ENCODE results near the gene LRP8.

Gene LRP8

DNA sequence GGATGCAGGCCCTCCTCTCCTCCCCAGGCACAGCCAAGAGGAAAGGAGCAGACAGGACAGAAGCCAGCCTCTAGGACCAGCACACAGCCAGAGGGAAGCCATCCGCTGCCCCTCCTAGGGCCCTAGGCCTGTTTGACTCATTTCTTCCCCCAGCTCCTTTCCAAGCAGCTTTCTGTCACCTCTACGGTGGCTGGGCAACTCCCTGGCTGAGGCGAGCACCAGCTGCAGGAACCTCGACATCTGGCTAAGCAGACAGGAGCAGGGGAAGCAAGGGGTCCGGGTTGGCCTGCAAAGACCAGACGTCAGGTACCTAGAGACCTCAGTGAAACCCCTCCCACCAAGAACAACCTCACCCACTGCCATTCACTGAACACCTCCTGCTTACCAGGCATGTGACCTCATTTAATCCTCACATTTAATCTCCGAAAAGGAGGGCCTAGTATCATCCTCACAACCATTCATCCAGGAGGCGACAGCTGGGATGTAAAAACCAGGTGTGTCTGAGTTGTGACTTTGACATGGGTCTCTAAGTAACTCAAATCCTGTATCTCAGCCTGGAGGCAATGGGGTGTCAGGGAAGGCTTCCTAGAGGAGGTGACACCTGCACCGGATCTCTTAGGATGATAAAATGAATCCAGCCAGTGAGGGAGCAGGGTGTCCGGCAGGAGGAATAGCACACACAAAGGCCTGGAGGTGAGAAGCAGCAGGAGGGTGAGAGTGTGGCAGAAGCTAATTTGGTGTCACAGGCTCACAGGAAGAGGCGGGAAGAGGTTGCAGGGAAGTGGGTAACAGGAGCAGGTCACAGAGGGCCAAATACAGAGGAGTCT lies 5.9 kb downstream of the LRP8 start:
- DNase-seq: no peak

DNA sequence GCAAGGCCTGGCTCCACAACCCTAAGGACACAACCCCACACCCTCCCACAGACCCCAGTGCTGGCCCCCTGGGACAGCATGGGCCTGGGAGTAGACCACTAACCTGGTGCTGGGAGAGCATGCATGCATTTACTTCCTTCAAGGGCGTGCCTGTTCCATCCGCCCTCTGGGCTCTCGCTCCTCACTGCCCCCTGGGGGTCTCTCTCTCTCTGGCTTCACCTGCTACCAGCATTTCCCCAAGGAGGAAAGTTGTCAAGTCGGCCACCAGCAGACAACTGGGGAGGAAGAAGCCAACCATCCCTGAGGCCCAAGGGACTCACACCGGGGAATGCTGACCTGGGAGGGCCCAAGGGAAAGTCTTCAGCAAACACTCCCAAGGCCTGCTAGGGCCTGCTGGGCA lies 6.5 kb downstream of the LRP8 start:
- peak; percentile 58 for DNase-seq

DNA sequence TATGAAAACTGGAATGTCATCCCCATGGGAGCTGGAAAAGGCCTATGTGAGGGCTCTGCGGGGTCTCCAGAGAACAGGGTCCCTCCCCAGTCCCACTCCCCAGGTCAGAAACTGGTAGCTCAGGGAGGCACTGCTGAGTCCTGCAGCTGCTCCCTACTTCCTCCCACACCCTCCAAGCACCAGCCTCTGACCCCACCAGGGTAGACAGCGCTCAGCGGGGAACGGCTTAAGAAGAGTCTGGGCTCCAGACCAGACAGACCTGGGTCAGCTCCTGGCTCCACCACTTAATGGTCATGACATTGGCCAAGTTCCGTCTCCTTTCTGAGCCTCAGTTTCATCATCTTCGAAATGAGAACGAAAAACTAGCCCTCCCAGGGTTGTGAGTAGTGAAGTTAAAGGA lies 7.2 kb downstream of the LRP8 start:
- no peak for DNase-seq

DNA sequence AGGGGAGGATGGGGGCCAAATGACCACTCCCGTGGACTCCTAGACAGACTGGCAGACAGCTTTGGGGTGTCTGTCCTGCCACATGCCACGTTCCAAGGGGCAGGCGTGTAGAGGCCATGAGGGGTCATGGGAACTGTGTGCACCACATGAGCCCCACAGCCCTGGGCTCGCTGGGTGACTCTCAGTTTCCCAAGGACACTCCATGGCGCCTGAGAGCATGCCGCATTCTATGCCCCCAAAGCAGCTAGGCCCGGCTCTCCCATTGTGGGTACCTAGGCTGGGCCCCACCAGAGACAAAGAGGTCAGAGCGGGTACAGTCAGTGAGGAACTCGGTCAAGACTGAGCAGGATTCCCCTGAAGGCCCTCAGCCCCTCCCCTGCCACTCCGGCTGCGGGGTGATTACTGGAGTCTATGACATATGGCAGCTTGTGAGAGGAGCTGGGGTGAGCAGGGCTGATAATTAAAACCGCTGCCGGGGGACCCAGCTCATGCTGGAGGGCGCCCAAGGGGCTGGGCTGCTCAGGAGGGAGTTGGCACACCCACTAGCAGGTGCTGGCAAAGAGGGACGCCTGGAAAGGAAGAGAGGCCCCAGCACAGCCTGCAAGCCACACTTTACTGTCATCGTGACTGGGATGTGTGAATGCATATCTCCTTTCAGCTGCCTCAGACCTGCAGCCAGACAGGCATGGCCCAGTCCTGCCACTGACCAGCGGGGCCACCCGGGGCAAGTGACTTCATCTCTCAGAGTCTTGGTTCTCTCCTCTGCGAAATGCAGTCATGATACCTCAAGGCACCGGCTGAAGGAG lies 8.4 kb downstream of the LRP8 start:
- DNase-seq: peak; percentile 75

DNA sequence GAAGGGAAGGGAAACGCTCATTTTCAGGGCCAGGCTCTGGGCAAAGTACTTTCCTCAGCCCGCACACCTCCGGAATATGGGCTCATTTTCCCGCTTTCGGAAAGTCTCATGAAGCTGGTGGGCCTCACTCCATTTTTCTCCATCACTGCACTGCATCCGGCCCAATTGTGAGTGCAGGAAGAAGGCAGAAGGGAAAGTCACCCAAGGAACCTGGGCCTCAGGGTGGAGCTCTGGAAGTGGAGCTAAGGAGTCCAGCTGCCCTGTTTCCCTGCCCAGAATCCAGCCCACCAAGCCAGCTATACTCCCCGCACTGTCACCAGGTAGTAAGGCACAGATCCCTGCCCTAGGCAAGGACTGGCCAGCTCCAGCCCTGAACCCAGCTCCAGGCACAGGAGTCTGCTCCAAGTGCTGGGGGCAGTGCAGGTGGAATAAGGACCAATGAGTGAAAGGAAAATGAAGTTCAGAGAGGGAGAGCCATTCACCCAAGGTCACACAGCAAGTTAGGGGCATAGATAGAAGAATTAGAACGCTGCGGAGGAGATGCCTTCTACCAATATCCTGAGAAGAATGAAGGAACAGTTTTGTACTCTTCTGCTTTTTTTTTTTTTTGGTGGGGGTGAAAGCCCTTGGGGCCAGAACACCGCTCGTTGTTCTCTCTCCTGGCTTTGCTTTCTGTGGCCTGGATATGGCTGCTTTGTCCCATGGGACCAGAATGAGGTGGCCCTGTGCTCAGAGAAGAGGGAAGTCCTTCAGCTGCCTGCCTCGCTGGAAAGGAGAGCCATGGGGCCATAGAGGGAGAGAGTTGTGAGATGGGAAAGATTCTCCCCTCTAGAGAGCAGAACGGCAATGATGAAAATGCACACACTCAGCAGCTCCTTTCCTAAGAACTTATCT lies 10.0 kb downstream of the LRP8 start:
- DNase-seq: no peak

DNA sequence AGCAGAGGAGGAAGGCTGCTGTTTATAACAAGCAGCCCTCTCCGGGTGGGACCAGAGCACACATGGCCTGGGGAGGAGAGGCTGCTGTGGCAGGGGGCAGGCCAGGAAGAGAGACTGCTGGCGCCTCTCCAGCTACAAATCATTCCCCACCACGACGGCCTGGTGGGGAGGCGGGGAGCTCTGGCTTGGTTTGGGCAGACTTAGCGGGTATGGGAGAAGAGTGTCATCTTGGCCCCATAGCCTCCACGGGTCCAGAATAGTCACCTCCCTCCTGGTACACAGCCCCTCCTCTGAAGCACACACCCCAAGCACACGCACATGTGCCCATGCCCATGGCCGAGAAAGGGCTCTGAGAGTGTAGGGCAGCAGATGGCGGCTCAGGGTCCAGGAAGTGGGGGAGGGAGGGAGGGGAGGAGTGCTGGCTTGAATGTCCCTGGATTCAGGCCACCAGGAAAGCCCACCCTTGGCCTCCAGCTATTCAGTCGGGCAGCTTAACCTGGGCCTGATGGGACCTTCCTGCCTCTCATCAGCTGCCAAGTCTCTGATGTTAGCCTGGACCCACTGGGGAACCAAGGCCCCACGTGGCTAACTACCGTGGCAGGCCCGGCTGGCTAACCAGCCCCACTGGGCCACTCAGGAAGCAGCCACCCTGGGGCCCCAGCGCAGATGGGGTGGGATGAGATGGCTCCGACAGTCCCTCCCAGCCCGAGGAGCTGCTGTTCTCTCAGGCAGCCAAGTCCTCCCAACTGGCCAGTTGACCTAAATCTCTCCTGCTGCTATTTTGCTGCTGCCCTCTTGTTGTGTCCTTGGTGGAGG lies 10.9 kb downstream of the LRP8 start:
- peak; percentile 64 for DNase-seq

DNA sequence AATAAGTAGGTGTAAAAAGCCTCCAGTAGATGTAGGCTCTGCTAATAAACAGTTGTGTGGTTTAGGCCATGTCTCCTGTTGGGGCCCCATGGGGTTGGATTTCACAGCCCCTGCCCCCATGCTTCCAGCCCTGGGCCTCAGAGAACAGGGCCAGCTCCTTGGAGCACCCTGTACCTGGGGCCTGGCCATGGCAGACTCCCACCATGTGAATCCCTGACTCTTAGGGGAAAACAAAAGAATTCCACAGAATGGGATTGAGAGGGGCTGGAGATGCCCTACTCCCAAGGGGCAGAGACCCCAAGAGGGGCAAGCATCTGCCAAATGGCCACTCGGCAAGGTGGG lies 11.5 kb downstream of the LRP8 start:
- DNase-seq: no peak

DNA sequence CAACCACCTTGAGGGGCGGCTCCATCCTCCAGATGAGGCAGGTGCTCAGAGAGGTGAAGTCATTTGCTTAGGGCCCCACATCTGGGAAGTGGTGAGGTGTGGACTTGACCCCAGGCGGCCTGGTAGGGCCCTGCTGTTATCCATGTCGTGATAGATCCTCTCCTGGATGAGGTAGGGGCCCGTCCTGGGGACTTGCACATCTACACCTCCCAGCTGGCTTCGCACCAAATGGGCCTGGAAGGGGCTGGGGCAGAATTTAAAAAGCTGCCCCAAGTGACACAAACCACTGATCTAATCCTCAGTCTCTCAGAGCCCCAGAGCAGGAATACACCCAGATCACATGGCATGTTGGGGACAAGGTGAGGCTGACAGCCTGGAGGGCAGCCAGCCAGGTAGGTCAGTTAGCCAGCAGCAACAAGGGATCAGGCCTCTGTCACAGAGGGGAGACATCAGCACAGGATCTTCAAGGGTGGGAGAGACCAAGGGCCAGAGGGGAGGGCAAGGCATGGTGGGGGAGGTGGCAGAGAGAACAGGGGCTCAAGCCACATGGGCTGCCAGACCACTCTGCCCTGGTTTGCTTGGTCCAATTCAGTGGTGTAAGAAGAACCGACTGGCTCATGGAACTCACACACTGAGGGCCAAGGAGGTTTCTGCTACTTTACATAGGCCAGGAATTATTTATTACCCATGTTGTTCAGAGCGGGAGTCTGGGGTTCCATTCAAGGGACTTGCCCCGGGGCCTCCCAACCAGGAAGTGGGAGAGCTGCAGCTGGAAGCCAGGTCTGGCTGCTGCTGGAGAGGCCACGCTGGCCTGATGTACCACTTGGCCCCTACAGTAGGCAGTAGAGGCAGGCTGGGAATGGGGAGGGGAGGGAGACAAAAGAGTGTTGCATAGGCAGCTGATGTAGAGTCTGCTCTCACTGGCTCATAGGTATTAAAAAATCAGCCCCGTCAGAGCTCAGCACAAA lies 12.1 kb downstream of the LRP8 start:
- peak; percentile 44 for DNase-seq

DNA sequence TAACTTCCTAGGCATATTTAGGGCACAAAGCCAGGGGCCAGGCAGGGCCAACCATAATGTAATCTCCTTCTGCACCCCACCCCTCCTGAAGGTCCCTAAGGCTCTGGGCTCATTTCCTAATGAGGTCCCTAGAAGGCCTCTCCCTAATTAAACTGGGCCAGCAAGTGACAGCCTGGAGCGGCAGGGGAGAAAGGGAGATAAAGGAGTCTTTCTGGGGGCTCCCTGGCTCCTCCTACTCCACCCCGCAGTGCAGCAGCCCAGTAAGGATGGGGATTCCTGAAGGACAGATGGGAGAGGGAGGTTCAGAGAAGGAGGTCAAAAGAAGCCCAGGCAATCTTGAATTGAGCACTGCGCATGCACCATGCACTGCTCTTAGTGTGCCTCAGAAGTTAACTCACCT lies 12.8 kb downstream of the LRP8 start:
- DNase-seq: no peak

DNA sequence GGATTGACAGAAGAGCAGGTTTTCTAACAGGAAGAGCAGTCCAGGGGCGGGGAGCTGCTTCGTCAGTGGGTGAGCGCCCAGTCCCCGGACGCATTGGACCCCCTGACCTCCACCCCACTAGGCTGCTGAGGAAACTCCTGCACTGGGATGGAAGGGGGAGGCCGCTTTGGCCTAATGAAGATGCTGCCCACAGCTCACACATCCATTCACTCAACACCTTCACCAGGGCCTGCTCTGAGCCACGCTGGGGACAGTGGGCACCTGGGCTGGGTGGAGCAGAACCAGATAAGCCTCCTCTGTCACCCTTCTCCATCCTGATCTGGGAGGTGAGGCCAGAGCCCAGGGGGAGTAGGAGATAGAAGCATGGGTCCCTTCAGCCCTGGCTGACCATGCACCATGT lies 13.3 kb downstream of the LRP8 start:
- no peak for DNase-seq

DNA sequence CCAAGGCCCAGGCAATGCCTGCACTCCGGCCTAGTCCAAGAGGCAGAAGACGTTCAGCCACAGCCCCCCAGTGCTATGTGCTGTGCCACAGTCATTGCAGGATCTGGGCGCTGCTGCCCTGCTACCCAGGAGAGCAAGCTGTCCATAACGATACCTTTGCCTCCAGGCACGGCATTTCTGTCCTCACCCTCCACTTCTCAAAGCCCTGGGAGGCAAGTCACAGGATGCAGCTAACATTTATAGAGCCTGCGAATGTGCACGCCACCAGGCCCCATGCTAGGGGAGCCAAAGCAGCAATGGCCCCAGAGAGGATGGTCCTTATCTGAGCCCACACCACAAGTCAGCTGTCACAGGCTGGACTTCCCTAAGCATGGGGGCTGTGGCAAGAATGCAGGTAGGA lies 13.8 kb downstream of the LRP8 start:
- DNase-seq: no peak

DNA sequence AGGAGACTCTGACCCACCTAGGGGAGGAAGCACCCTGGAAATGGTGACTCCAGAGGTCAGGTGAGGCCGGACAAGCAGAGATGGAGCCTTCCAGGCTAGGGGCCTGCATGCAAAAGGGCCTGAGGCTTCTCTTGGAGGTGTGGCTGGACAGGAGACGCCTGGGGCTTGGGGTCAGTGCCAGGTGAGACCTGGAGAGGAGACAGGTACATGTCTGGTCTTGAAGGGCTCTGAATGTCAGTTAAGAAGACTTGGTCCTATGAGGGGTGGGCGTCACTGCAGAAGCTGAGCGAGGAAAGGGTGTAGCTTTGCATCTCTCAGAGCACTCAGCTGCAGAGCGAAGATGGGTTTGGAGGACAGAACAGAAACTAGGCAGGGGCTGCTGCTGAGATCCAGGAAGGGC lies 14.3 kb downstream of the LRP8 start:
- no peak for DNase-seq

DNA sequence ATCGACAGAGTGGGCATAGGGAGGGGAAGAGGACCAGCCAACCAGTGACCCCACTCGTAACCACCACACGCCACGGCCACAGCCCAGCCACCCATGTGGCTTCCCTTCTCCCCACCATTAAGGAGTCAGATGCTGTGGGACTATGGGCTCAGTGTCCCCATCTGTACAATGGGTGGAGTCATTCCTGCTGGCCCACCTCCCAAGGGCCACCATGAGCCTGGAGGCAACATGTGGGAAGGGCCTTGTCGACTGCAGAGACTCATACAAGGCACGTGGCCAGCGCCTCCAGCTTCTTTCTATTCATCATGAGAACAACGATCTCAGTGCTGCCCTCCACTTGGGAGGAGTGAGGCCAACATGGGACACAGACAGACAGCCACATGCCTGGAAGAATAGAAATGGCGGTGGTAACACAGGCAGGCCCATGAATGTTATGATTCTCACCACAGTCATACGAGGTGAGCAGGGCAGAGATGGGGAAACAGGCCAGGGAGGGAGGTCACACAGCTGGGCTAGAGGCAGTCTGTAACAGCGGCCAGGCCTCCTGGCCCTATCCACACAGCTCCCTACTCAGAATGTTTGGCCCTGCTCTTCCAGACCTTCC lies 16.1 kb downstream of the LRP8 start:
- no peak for DNase-seq

DNA sequence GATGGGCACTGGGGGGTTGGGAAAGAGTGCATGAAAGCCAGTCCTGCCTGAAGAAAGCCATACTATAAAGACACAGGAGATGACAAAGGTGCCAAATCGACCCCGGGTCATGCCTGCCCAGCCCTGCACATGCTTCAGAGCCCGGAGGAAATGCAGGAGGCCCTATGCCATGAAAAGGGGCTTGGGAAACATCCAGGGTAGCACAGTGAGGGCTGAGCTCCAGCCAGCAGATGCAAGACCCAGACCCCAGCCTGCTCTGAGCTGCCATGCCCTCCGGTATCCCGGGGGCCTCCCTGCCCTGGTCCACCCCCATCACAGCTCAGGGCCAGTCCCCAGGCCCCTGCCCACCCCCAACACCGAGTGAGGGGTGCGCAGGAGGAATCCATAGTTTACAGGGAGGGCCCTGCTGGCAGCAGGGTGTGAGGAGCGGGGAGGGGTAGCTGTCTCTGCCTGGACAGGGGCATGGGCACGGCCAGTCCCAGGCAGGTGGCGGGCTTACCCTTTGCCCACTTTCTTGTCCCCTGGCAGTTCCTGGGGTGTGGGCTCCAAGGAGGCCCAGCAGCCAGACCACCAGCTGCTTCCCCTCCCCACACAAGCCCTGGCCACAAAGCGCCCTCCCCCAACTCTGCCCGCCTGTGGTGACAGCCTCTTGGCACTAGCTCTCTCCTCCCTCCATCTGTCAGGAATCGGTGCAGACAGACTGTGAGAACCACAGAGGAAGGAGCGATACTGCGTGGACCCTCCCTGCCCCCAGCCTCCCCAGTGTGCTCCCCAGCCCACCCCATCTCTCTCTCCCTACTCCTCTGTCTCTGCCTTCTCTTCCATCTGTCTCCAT lies 16.8 kb downstream of the LRP8 start:
- DNase-seq: peak; percentile 56

DNA sequence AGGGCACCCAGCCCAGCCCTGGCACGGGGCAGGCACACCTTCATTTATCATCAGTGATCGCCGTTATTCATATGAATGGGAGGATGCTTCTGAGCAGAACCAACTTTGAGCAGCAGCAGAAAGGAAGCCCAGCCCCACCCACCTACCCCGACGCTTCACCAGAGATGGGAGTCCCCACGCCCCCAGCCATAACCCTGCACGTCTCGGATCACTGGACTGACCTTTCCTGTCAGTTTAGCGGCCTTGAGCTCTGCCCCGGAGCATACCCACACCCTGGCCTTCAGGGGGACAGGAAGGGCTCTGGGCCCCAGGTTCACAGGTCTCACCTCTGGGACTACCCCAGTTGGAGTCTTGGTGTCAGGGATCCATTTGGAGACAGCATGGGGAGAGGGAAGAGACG lies 18.1 kb downstream of the LRP8 start:
- DNase-seq: no peak

DNA sequence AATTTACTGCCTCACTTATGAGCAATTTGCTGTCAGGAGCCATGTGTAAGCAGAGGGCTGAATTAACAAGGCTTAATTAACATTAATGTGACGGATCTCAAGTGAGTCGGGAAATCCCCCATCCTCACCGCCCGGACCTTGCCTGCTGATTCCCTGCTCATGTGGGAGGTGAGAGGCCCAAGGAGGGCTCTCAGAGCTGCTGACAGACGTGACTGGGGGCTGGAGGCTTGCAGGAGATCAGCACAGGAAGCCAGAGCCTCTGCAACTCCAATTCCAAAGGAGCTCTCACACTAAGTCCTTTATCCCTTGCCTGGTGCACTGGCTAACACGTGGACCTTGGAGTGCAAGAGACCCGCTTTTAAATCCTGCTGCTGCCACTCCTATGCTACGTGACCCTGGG lies 19.4 kb downstream of the LRP8 start:
- DNase-seq: no peak

DNA sequence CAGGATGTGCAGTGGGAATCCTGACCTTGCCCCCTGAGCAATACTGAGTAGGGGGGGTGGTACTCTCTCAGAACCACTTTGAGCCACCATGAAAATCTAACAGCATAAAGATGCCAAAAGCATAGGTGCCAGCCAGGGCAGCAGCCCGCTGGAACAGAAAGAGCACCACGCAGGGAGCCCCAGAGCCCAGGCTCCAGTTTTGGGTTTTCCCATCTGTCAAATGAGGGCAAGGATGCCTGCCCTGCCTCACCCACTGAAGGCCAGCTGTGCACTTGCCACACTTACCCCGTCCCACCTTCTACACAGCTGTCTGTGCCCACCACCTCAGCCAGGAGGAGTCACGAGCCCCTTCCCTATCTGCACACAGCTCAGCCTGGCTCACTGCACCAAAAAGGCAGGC lies 20.8 kb downstream of the LRP8 start:
- DNase-seq: no peak

DNA sequence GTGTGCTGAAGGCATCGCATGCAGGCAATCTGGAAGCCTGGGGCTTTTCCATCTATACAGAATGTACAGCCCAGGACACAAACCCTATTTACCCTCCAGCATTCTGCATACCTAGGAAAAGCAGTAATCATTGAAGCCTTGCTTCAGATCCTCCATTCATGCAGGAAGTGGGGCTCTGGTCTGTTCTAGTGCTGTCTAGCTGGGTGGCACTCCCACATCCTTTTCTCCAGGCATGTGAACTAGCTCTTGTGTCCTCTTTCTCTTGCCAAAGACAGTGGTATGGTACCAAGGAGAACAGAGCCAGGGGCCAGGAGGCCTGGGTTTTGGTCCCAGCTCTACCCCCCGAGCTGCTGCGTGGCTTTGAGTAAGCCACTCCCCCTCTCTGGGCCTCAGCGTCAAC lies 21.7 kb downstream of the LRP8 start:
- DNase-seq: no peak

DNA sequence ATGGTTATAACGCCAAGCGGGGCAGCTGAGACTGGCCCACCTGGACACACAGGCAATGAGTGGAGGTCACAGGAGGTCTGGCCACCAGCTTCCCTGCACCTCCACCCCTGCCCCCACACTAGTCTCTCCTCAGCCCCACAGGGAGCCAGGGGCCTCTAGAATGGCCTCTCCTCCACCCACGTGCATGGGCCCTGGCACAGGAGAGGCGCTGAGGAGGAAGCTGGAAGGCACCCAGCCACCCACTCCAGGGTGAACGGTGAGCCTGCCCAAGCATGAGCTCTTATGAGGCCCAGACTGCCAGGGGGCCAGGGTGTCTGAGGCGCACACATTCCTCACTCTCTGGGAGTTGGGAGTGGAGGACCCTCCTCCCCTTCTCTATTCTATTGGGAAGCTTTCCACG lies 22.2 kb downstream of the LRP8 start:
- DNase-seq: no peak

DNA sequence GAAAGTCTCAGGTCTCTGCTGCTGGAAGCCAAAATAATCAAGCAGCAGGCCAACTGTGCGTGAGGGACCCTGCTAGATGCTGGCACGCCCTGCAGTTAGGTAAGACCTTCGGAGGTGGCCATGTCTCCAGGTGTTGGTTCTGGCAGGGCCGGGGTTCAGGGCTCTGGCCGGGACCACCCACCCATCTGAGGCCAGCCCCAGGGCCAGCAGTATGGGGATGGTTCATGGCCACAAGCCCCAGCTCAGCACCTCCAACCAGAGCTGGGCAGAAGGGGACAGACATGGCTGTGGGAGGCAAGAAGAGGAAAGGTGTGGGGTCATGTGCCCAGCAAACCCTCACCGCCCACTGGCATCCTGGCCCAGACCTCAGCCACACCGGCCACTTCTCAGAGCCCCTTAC lies 23.3 kb downstream of the LRP8 start:
- no peak for DNase-seq
